Tibial nerve (tissue), 4 donors: ENCODE measurements around the gene RUNX3. TPM values are rescaled to one million over a fixed set of nuclear protein-coding genes. Genes with fewer than 3 reads are reported as not detected.

Experiments
- DNase-seq, 2 donors: peaks; one replicate each; pipeline ENCODE4 v3.0.0-alpha.2; 2019; ENCODE audit warnings: low spot score in 2 of 2
- H3K27ac ChIP-seq, 4 donors: fragments of 200-600 bp; sonication (generic) in 3 of 4; one replicate each; pipeline ENCODE4 v1.5.1; 2017 to 2019; ENCODE audit warnings: mild to moderate bottlenecking in 1 of 4
- H3K27me3 ChIP-seq, 2 donors: fragments of 200-600 bp; sonication (generic) in 1 of 2; one replicate each; pipeline versions ENCODE4 v1.5.1 to v1.6.0; 2017 to 2019
- H3K36me3 ChIP-seq, 3 donors: fragments of 200-600 bp; sonication (generic); one replicate each; pipeline ENCODE4 v1.5.1; 2018 to 2019
- H3K4me1 ChIP-seq, 4 donors: fragments of 200-600 bp; sonication (generic) in 3 of 4; one replicate each; pipeline ENCODE4 v1.5.1; 2017 to 2019
- H3K4me3 ChIP-seq, 4 donors: fragments of 200-600 bp; sonication (generic) in 3 of 4; one replicate each; pipeline ENCODE4 v1.5.1; 2017 to 2019; ENCODE audit warnings: mild to moderate bottlenecking in 1 of 4, moderate library complexity in 1 of 4
- H3K9me3 ChIP-seq, 4 donors: fragments of 200-600 bp; sonication (generic) in 3 of 4; one replicate each; pipeline ENCODE4 v1.5.1; 2017 to 2019
- CTCF ChIP-seq, 5 experiments: fragments of 200-600 bp in 3 of 5; fragments of 450-650 bp in 2 of 5; sonication (generic) in 3 of 5; IDR thresholded peaks; one replicate each; pipeline ENCODE4 v1.5.1; 2016 to 2019; ENCODE audit warnings: antibody characterized with exemption in 5 of 5, mild to moderate bottlenecking in 3 of 5, moderate library complexity in 2 of 5
- EP300 ChIP-seq, 2 donors: sonication (generic); formaldehyde crosslinking; IDR thresholded peaks; one replicate each; pipeline ENCODE4 v1.6.1; 2017; ENCODE audit warnings: antibody characterized with exemption in 2 of 2, mild to moderate bottlenecking in 1 of 2
- POLR2A ChIP-seq, 2 donors: fragments of 450-650 bp; IDR thresholded peaks; one replicate each; pipeline ENCODE4 v1.6.1; 2017; ENCODE audit warnings: antibody characterized with exemption in 2 of 2, mild to moderate bottlenecking in 2 of 2, moderate library complexity in 2 of 2
- WGBS, 2 donors: methylation state at CpG; one replicate each; pipeline ENCODE4 v1.1.5; 2018; 5-methylcytosine and 5-hydroxymethylcytosine counted together
- total RNA-seq, 4 donors: library from RNA; depleted of rRNA; stranded (reverse); fragments of >200 nt; gene quantifications; one replicate each; pipeline ENCODE4 v1.1.0, GENCODE V29; 2016

The RUNX3 gene
- total RNA-seq, 4 donors from 2014 or later = 0.22 to 3.3 (median 1.2) TPM

- TF ChIP-seq EP300 (IDR thresholded peaks at IDR 0.05) (no peak), POLR2A (IDR thresholded peaks at IDR 0.05) (no peak), CTCF (IDR thresholded peaks at IDR 0.05) (no peak)
- H3K4me1 ChIP-seq = peaks cover 0 to 10% (median 3%) of the 10 kb centered on the region in 4 donors
- no peak overlapping the region for H3K4me3 ChIP-seq
- no peaks in the 10 kb centered on the region for H3K36me3 ChIP-seq
- peak overlapping the region in 1 of 4 donors; percentile 34 for H3K27ac ChIP-seq
- no peak for DNase-seq
- no peaks in the 10 kb centered on the region for H3K9me3 ChIP-seq
- no peaks in the 10 kb centered on the region for H3K27me3 ChIP-seq
- 86 to 89% methylated on average over 11 to 13 of the region's 13 CpGs for WGBS, 2 donors
Observed at GRCh38 chr1:24912376-24913273, 17.5 kb downstream of the RUNX3 start.

DNA sequence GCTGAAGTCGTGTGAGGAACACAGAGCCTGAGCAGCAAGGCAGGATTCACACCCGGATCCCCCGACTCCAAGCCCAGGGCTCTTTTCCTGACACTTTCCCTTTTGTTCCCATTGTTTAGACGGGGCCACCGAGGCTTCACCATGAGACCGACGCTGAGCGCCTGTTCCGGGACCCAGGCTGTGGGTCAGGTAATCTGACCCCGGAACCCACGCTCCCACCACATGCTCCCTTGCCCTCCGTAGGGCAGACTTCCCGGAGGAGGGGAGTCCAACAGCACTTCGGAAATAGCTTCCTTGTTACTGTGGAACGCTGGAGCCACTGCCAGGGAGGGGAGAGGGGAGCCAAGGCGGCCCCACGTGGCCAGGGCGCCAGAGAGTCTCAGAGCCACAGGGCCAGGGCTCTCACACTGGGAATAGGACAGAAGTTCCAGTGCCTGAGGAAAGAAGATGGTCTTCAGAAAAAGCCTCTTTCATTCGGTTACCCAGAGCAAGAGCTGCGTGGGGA lies 18.4 kb downstream of the RUNX3 start:
- no peaks in the 10 kb centered on the region for H3K36me3 ChIP-seq
- WGBS, 2 donors = 62 to 69% methylated on average over 19 to 20 of the region's 20 CpGs
- no peak overlapping the region for H3K4me3 ChIP-seq
- peaks cover 0 to 10% (median 3%) of the 10 kb centered on the region in 4 donors for H3K4me1 ChIP-seq
- H3K27ac ChIP-seq = peak overlapping the region in 1 of 4 donors; percentile 34
- no peaks in the 10 kb centered on the region for H3K27me3 ChIP-seq
- no peak for DNase-seq
- H3K9me3 ChIP-seq = no peaks in the 10 kb centered on the region
- TF ChIP-seq CTCF (IDR thresholded peaks at IDR 0.05) (no peak), POLR2A (IDR thresholded peaks at IDR 0.05) (no peak), EP300 (IDR thresholded peaks at IDR 0.05) (no peak)

- TF ChIP-seq POLR2A (IDR thresholded peaks at IDR 0.05) = no peak
- peak in 1 of 2 donors; percentile 12 for TF ChIP-seq EP300 (IDR thresholded peaks at IDR 0.05)
- 84 to 92% methylated on average over 20 of the region's 20 CpGs for WGBS, 2 donors
- H3K4me3 ChIP-seq = no peak overlapping the region
- no peak for DNase-seq
- no peaks in the 10 kb centered on the region for H3K27me3 ChIP-seq
- peak overlapping the region in 1 of 4 donors; percentile 43 for H3K27ac ChIP-seq
- H3K36me3 ChIP-seq = no peaks in the 10 kb centered on the region
- peaks cover 0 to 10% (median 3%) of the 10 kb centered on the region in 4 donors for H3K4me1 ChIP-seq
- H3K9me3 ChIP-seq = no peaks in the 10 kb centered on the region
Observed at GRCh38 chr1:24910751-24911650, 19.1 kb downstream of the RUNX3 start.

- Histone ChIP-seq H3K4me3 (no peak overlapping the region), H3K36me3 (no peaks in the 10 kb centered on the region), H3K9me3 (no peaks in the 10 kb centered on the region), H3K4me1 (peaks cover 0 to 10% (median 3%) of the 10 kb centered on the region in 4 donors), H3K27ac (peak overlapping the region in 1 of 4 donors; percentile 43), H3K27me3 (peaks cover 0 to 5% of the 10 kb centered on the region in 2 donors)
- WGBS, 2 donors = 92 to 95% methylated on average over 9 of the region's 9 CpGs
- DNase-seq = no peak
- TF ChIP-seq EP300 (IDR thresholded peaks at IDR 0.05) = no peak
- no peak for TF ChIP-seq POLR2A (IDR thresholded peaks at IDR 0.05)
- no peak for TF ChIP-seq CTCF (IDR thresholded peaks at IDR 0.05)
Observed at GRCh38 chr1:24910210-24910609, 19.9 kb downstream of the RUNX3 start.

DNA sequence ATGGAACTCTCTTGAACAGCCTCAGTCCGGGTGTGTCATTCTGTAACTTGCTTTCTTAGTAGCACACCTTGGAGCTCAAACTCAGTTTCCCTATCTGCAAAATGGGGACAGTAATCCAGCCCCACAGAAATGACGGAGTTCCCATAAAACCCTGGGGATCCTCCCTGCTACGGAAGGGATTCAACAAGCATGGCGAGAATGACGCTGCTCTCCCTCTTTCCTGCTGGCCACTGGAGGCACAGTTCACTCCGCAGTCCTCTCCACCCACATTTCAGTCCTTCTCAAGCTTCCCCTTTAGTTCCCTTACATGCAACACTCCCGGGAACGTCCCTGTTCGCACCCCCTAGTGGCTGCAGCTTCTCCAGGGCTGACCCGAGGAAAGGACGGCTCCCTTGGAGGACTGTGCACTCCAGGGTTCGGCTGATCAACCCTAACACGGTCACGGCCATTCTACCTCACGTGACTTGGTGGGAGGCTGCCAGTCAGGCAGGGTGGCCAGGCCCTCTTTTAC lies 20.6 kb downstream of the RUNX3 start:
- Histone ChIP-seq H3K4me3 (no peak overlapping the region), H3K27ac (no peak overlapping the region), H3K27me3 (peaks cover 0 to 11% of the 10 kb centered on the region in 2 donors), H3K36me3 (no peaks in the 10 kb centered on the region), H3K4me1 (peaks cover 0 to 6% (median 3%) of the 10 kb centered on the region in 4 donors), H3K9me3 (no peaks in the 10 kb centered on the region)
- WGBS, 2 donors = 23 to 27% methylated on average over 14 to 15 of the region's 15 CpGs
- peak in 1 of 2 donors; percentile 44 for DNase-seq
- TF ChIP-seq EP300 (IDR thresholded peaks at IDR 0.05) = no peak
- TF ChIP-seq CTCF (IDR thresholded peaks at IDR 0.05) = peak in 4 of 5 experiments; percentile 7 to 50 (median 32)
- no peak for TF ChIP-seq POLR2A (IDR thresholded peaks at IDR 0.05)
